K562 (cell line): ENCODE results near the gene ANKRD65. TPM values are rescaled to one million over a fixed set of nuclear protein-coding genes. Genes with fewer than 3 reads are reported as not detected.

Source experiments
- ATAC-seq: fragments of 200-7000 bp; cut with Tn5 transposase; 3 replicates; pipeline ENCODE4 v1.9.1; 2020; ENCODE audit warnings: moderate library complexity
- BruUV-seq: library from RNA; stranded (reverse); fragments of 400-500 nt; replicated peaks from 2 replicates; lab custom pipeline; 2021; lab: Mats Ljungman, UMichigan
- CTCF ChIA-PET: fragments of 300-600 bp; formaldehyde crosslinking; extraction: SDS; loops from one replicate; lab custom pipeline; 2021; ENCODE audit warnings: low intra/inter-chr PET ratio; lab: Yijun Ruan, JAX
- POLR2A ChIA-PET: fragments of 300-600, 350-650 bp; sonication (Branson Sonifier 250); formaldehyde crosslinking; extraction: SDS; loops from one replicate; lab custom pipeline; 2021; ENCODE audit warnings: antibody characterized with exemption, inconsistent platforms; lab: Yijun Ruan, JAX
- DNase-seq, 4 experiments: peaks; one replicate each; pipeline versions ENCODE4 v3.0.0 to v3.0.0-alpha.2; 2011 to 2018; ENCODE audit warnings: low spot score in 3 of 4, mixed read lengths in 3 of 4; ENCODE audit errors: extremely low read depth in 1 of 4
- FAIRE-seq: peaks from 2 replicates; lab custom pipeline; 2011; peaks lifted over from hg19 to GRCh38; lab: Jason Lieb, UNC
- H2AFZ ChIP-seq: 2 replicates; pipeline ENCODE4 v1.6.0; 2011; ENCODE audit warnings: low read depth, low read length, control low read depth, inconsistent platforms
- H3K27ac ChIP-seq: fragments of 200-600 bp; 3 replicates; pipeline ENCODE4 v1.8.0; 2011; ENCODE audit warnings: low read depth, mild to moderate bottlenecking, control low read depth, inconsistent platforms, low read length, moderate library complexity, mixed read lengths; ENCODE audit errors: extremely low read depth
- H3K27me3 ChIP-seq, 2 experiments: fragments of 300-600 bp in 1 of 2; 2 replicates in 1 of 2; 3 replicates in 1 of 2; pipeline versions ENCODE4 v1.6.0 to v1.8.0; 2011; ENCODE audit warnings: inconsistent platforms in 2 of 2, low read length in 2 of 2, mild to moderate bottlenecking in 1 of 2, mixed read lengths in 1 of 2, moderate library complexity in 1 of 2; ENCODE audit not compliant: control insufficient read depth in 2 of 2, insufficient read depth in 2 of 2
- H3K36me3 ChIP-seq: fragments of 300-600 bp; 3 replicates; pipeline ENCODE4 v1.8.0; 2011; ENCODE audit warnings: mild to moderate bottlenecking, low read length, inconsistent platforms; ENCODE audit not compliant: control insufficient read depth, insufficient read depth
- H3K4me1 ChIP-seq, 2 experiments: fragments of 200-600 bp in 1 of 2; replicated peaks in 1 of 2; 2 replicates in 1 of 2; 3 replicates in 1 of 2; pipeline versions ENCODE4 v1.5.1 to v1.8.0; 2011; ENCODE audit warnings: inconsistent platforms in 2 of 2, low read length in 2 of 2, mild to moderate bottlenecking in 1 of 2, mixed read lengths in 1 of 2, moderate library complexity in 1 of 2; ENCODE audit not compliant: control insufficient read depth in 2 of 2, insufficient read depth in 2 of 2
- H3K4me2 ChIP-seq: 2 replicates; pipeline ENCODE4 v1.6.1; 2011; ENCODE audit warnings: low read length, control low read depth, inconsistent platforms, mixed read lengths; ENCODE audit not compliant: insufficient read depth
- H3K4me3 ChIP-seq: fragments of 200-600 bp; sonication (generic), shearing (Covaris generic); 2 replicates; pipeline ENCODE4 v1.5.1; 2016; ENCODE audit warnings: control low read depth, inconsistent platforms
- H3K79me2 ChIP-seq: fragments of 200-600 bp; 3 replicates; pipeline ENCODE4 v1.8.0; 2011; ENCODE audit warnings: low read length, inconsistent platforms; ENCODE audit not compliant: control insufficient read depth, insufficient read depth
- H3K9ac ChIP-seq, 2 experiments: 2 replicates each; pipeline versions ENCODE4 v1.6.0 to v1.6.1; 2011; ENCODE audit warnings: low read depth in 2 of 2, low read length in 2 of 2, control low read depth in 1 of 2, inconsistent platforms in 1 of 2, mild to moderate bottlenecking in 1 of 2, mixed read lengths in 1 of 2; ENCODE audit not compliant: insufficient read depth in 1 of 2
- H3K9me1 ChIP-seq: one replicate; pipeline ENCODE4 v1.6.0; 2011; ENCODE audit warnings: inconsistent platforms, mild to moderate bottlenecking, low read length, moderate library complexity; ENCODE audit not compliant: control insufficient read depth, insufficient read depth
- H3K9me3 ChIP-seq: replicated peaks from 2 replicates; pipeline ENCODE4 v1.5.1; 2011; ENCODE audit warnings: low read depth, low read length, inconsistent platforms; ENCODE audit not compliant: control insufficient read depth, insufficient read depth
- H4K20me1 ChIP-seq: replicated peaks from 2 replicates; pipeline ENCODE4 v1.6.1; 2011; ENCODE audit warnings: low read length, inconsistent platforms, mixed read lengths; ENCODE audit not compliant: control insufficient read depth, insufficient read depth
- CLOCK ChIP-seq: fragments of 250-450 bp; sonication (Bioruptor Pico); IDR thresholded peaks from 2 replicates; pipeline ENCODE4 v1.4.0; 2020; ENCODE audit warnings: mild to moderate bottlenecking, moderate library complexity, borderline replicate concordance
- FIP1L1 ChIP-seq: fragments of 200-400 bp; formaldehyde crosslinking; IDR thresholded peaks from 2 replicates; pipeline ENCODE4 v1.6.1; 2018; ENCODE audit warnings: mild to moderate bottlenecking, low read depth, low read length; ENCODE audit not compliant: poor library complexity, severe bottlenecking
- NCOA2 ChIP-seq, 2 experiments: fragments of 450-650 bp; IDR thresholded peaks; 2 replicates each; pipeline ENCODE4 v1.6.1; 2018; ENCODE audit warnings: mild to moderate bottlenecking in 2 of 2, moderate library complexity in 1 of 2; ENCODE audit not compliant: partially characterized antibody in 2 of 2
- RNF2 ChIP-seq: sonication (generic); IDR thresholded peaks from 2 replicates; pipeline ENCODE4 v1.6.1; 2016
- SREBF1 ChIP-seq: fragments of 150-350 bp; IDR thresholded peaks from 2 replicates; pipeline ENCODE4 v1.6.1; 2014; ENCODE audit warnings: antibody characterized with exemption, low read depth, low read length, borderline replicate concordance
- SRF ChIP-seq, 2 experiments: fragments of 250-450, 450-650 bp in 1 of 2; sonication (Bioruptor Pico) in 1 of 2; sonication (generic) in 1 of 2; formaldehyde crosslinking; IDR thresholded peaks; 2 replicates each; pipeline versions ENCODE4 v1.5.0 to v1.5.1; 2020 to 2022; ENCODE audit warnings: mild to moderate bottlenecking in 1 of 2, missing genetic modification reagents in 1 of 2
- STAT6 ChIP-seq: sonication (generic); formaldehyde crosslinking; IDR thresholded peaks from 2 replicates; pipeline ENCODE4 v1.8.1; 2023; ENCODE audit warnings: mild to moderate bottlenecking, missing genetic modification reagents
- WGBS: fragments of 100-300 bp; shearing (Covaris generic); methylation state at CpG from one replicate; pipeline ENCODE4 v1.1.6; 2016; ENCODE audit warnings: low coverage, mixed read lengths; ENCODE audit not compliant: insufficient coverage; ENCODE audit errors: missing lambda C conversion rate; 5-methylcytosine and 5-hydroxymethylcytosine counted together
- in situ Hi-C: fragments of 300-500 bp; cut with MboI; formaldehyde crosslinking; loops from 4 replicates; pipeline ENCODE4 v1.15.0; 2018; ENCODE audit warnings: inconsistent platforms, mixed read lengths
- intact Hi-C: fragments of 100-400 bp; cut with micrococcal nuclease; formaldehyde crosslinking; loops from 2 replicates; pipeline ENCODE4 v1.14.2; 2022
- polyA plus RNA-seq, 8 experiments: library from polyadenylated mRNA; depleted of rRNA in 4 of 8; stranded (reverse) in 5 of 8; unstranded in 3 of 8; fragments of >200 nt; fragmentation: Nextera tagmentation in 2 of 8; fragmentation: Illumina TruSeq in 1 of 8; extraction: Ambion mirVana in 2 of 8; extraction: Trizol in 1 of 8; gene quantifications; 2 replicates each; pipeline versions ENCODE4 v1.2.1 to v1.2.3, GENCODE V29; 2011 to 2014; ENCODE audit warnings: inconsistent platforms in 1 of 8, missing spikeins in 1 of 8
- total RNA-seq, 7 experiments: library from RNA; depleted of rRNA in 6 of 7; stranded (reverse); fragments of >200 nt in 6 of 7; fragmentation: Illumina TruSeq in 2 of 7; extraction: Trizol in 2 of 7; gene quantifications; 2 replicates each; pipeline versions ENCODE4 v1.2.1 to v1.2.3, GENCODE V29; 2011 to 2021; ENCODE audit warnings: low replicate concordance in 1 of 7

Gene ANKRD65
- total and polyA plus RNA-seq, 9 of the 15 experiments (the other 6 are each of a cell fraction or from before 2014, with no cell fraction given): not detected

GRCh38 chr1:1381294-1381693 is 39.8 kb downstream of the ANKRD65 start:
- no peaks in the 10 kb centered on the region for H3K27me3 ChIP-seq
- POLR2A ChIA-PET: interaction anchor here (0.9 kb wide), 1 partner anchor 9 kb away, joined by 3 read pairs; no protein-coding TSS in a partner anchor

More at GRCh38 chr1:1381294-1381693, 39.8 kb downstream of the ANKRD65 start:
- FAIRE-seq (no peak), DNase-seq (no peak), ATAC-seq (no peak)
- peak overlapping the region in 1 of 2 experiments; percentile 79; a peak in 2 of 4 replicates for H3K9ac ChIP-seq
- in situ Hi-C loops: no loop called here
- H3K36me3 ChIP-seq: peaks cover 14% of the 10 kb centered on the region
- H2AFZ ChIP-seq: no peak overlapping the region
- H3K4me3 ChIP-seq: no peak overlapping the region
- CTCF ChIA-PET: no interaction called here
- H3K4me1 ChIP-seq: peaks cover 4 to 27% of the 10 kb centered on the region in 2 experiments; a peak in 3 of 5 replicates
- intact Hi-C loops: no loop called here
- H3K4me2 ChIP-seq: no peak overlapping the region
- no peaks in the 10 kb centered on the region for H3K9me1 ChIP-seq
- H3K27ac ChIP-seq: no peak overlapping the region
- TF ChIP-seq STAT6 (CRISPR knock-in tag): no peak
- no peak for TF ChIP-seq SREBF1
- no peak for TF ChIP-seq NCOA2 (IDR thresholded peaks at IDR 0.05; ENCODE audit: partially characterized antibody in 2 of 2)
- no peak for TF ChIP-seq SRF (CRISPR knock-in tag; IDR thresholded peaks at IDR 0.05)
- TF ChIP-seq CLOCK (CRISPR knock-in tag): no peak
- no peak for TF ChIP-seq FIP1L1
- no peak for TF ChIP-seq RNF2
- no TSS peak for BruUV-seq
- no peaks in the 10 kb centered on the region; the same call in 2 of the 3 replicates for H3K79me2 ChIP-seq
- 80% methylated on average over 8 of the region's 8 CpGs for WGBS
- H3K9me3 ChIP-seq: peaks cover 2% of the 10 kb centered on the region; the same call in 1 of the 2 replicates
- H4K20me1 ChIP-seq: no peaks in the 10 kb centered on the region
